Rectal smooth muscle tissue (tissue), 1 donor: ENCODE results near the gene TGM4.

ENCODE experiments used
- H3K27ac ChIP-seq: one replicate; pipeline ENCODE4 v1.7.0; 2013; ENCODE audit warnings: low read depth, low read length, inconsistent platforms
- H3K27me3 ChIP-seq: one replicate; pipeline ENCODE4 v1.7.0; 2013; ENCODE audit warnings: low read length; ENCODE audit not compliant: control insufficient read depth, insufficient read depth
- H3K36me3 ChIP-seq: one replicate; pipeline ENCODE4 v1.7.0; 2013; ENCODE audit warnings: low read length; ENCODE audit not compliant: control insufficient read depth, insufficient read depth
- H3K4me1 ChIP-seq: one replicate; pipeline ENCODE4 v1.7.0; 2013; ENCODE audit warnings: low read length; ENCODE audit not compliant: control insufficient read depth, insufficient read depth
- H3K4me3 ChIP-seq: one replicate; pipeline ENCODE4 v1.7.0; 2013; ENCODE audit warnings: low read length
- H3K9ac ChIP-seq: one replicate; pipeline ENCODE4 v1.7.0; 2013; ENCODE audit warnings: low read length

The TGM4 gene

GRCh38 chr3:44905446-44906157 is 31.2 kb downstream of the TGM4 start:
- Histone ChIP-seq H3K4me3 (no peak overlapping the region), H3K9ac (no peak overlapping the region), H3K36me3 (no peaks in the 10 kb centered on the region), H3K27me3 (no peaks in the 10 kb centered on the region), H3K4me1 (no peaks in the 10 kb centered on the region), H3K27ac (no peak overlapping the region)

GRCh38 chr3:44906997-44907396 is 32.6 kb downstream of the TGM4 start:
- H3K9ac ChIP-seq: no peak overlapping the region
- no peaks in the 10 kb centered on the region for H3K36me3 ChIP-seq
- H3K27ac ChIP-seq: no peak overlapping the region
- no peaks in the 10 kb centered on the region for H3K27me3 ChIP-seq
- no peaks in the 10 kb centered on the region for H3K4me1 ChIP-seq
- no peak overlapping the region for H3K4me3 ChIP-seq

GRCh38 chr3:44907612-44908011 is 33.2 kb downstream of the TGM4 start:
- H3K4me1 ChIP-seq: no peaks in the 10 kb centered on the region
- H3K27ac ChIP-seq: no peak overlapping the region
- no peak overlapping the region for H3K4me3 ChIP-seq
- H3K36me3 ChIP-seq: no peaks in the 10 kb centered on the region
- no peaks in the 10 kb centered on the region for H3K27me3 ChIP-seq
- H3K9ac ChIP-seq: no peak overlapping the region

- Histone ChIP-seq H3K36me3 (no peaks in the 10 kb centered on the region), H3K27me3 (no peaks in the 10 kb centered on the region), H3K9ac (no peak overlapping the region), H3K4me3 (no peak overlapping the region), H3K27ac (no peak overlapping the region), H3K4me1 (no peaks in the 10 kb centered on the region)
Observed at GRCh38 chr3:44909063-44909462, 34.7 kb downstream of the TGM4 start.

- Histone ChIP-seq H3K36me3 (no peaks in the 10 kb centered on the region), H3K4me1 (no peaks in the 10 kb centered on the region), H3K27ac (no peak overlapping the region), H3K4me3 (no peak overlapping the region), H3K9ac (no peak overlapping the region), H3K27me3 (no peaks in the 10 kb centered on the region)
Observed at GRCh38 chr3:44910693-44911092, 36.3 kb downstream of the TGM4 start.

- Histone ChIP-seq H3K4me3 (no peak overlapping the region), H3K4me1 (no peaks in the 10 kb centered on the region), H3K27me3 (no peaks in the 10 kb centered on the region)
Observed at GRCh38 chr3:44913868-44914468, 39.6 kb downstream of the TGM4 start.

GRCh38 chr3:44914936-44915335 is 40.5 kb downstream of the TGM4 start:
- Histone ChIP-seq H3K27ac (no peak overlapping the region), H3K4me1 (no peaks in the 10 kb centered on the region), H3K36me3 (no peaks in the 10 kb centered on the region), H3K27me3 (no peaks in the 10 kb centered on the region), H3K9ac (no peak overlapping the region), H3K4me3 (no peak overlapping the region)

More at GRCh38 chr3:44913868-44914468, 39.6 kb downstream of the TGM4 start:
- Histone ChIP-seq H3K27ac (no peak overlapping the region), H3K9ac (no peak overlapping the region), H3K36me3 (no peaks in the 10 kb centered on the region)

- H3K4me3 ChIP-seq: no peak overlapping the region
- no peak overlapping the region for H3K9ac ChIP-seq
- H3K36me3 ChIP-seq: peaks cover 1% of the 10 kb centered on the region
- H3K4me1 ChIP-seq: no peaks in the 10 kb centered on the region
- no peaks in the 10 kb centered on the region for H3K27me3 ChIP-seq
- H3K27ac ChIP-seq: no peak overlapping the region
Observed at GRCh38 chr3:44915702-44916438, 41.5 kb downstream of the TGM4 start.

- Histone ChIP-seq H3K4me1 (no peaks in the 10 kb centered on the region), H3K4me3 (no peak overlapping the region), H3K36me3 (peaks cover 4% of the 10 kb centered on the region), H3K9ac (no peak overlapping the region), H3K27me3 (no peaks in the 10 kb centered on the region), H3K27ac (no peak overlapping the region)
Observed at GRCh38 chr3:44918087-44918486, 43.7 kb downstream of the TGM4 start.

GRCh38 chr3:44918581-44918980 is 44.2 kb downstream of the TGM4 start:
- H3K9ac ChIP-seq: no peak overlapping the region
- H3K27ac ChIP-seq: no peak overlapping the region
- H3K36me3 ChIP-seq: peaks cover 4% of the 10 kb centered on the region
- H3K4me1 ChIP-seq: no peaks in the 10 kb centered on the region
- no peak overlapping the region for H3K4me3 ChIP-seq
- H3K27me3 ChIP-seq: no peaks in the 10 kb centered on the region

GRCh38 chr3:44920081-44920480 is 45.7 kb downstream of the TGM4 start:
- Histone ChIP-seq H3K4me3 (no peak overlapping the region), H3K27me3 (no peaks in the 10 kb centered on the region), H3K4me1 (no peaks in the 10 kb centered on the region), H3K27ac (no peak overlapping the region), H3K9ac (no peak overlapping the region), H3K36me3 (peaks cover 4% of the 10 kb centered on the region)

- no peaks in the 10 kb centered on the region for H3K27me3 ChIP-seq
- no peak overlapping the region for H3K9ac ChIP-seq
- H3K36me3 ChIP-seq: peaks cover 21% of the 10 kb centered on the region
- no peak overlapping the region for H3K27ac ChIP-seq
- H3K4me1 ChIP-seq: no peaks in the 10 kb centered on the region
- no peak overlapping the region for H3K4me3 ChIP-seq
Observed at GRCh38 chr3:44923632-44924456, 49.4 kb downstream of the TGM4 start.
